Progenitor cell of endocrine pancreas (in vitro differentiated cells): ENCODE measurements around the gene TNNI2. TPM values are rescaled to one million over a fixed set of nuclear protein-coding genes. Genes with fewer than 3 reads are reported as not detected.
A peak's percentile ranks its signal among the peaks of the same experiment; 100 is the strongest.
"Not testable (repeated sequence)": the region's sequence is repeated elsewhere in the genome, so short reads cannot be mapped to it uniquely, and the experiment has no call there.

Experiments
- DNase-seq: peaks from one replicate; pipeline ENCODE4 v3.0.0; 2021; ENCODE audit warnings: low spot score; ENCODE audit not compliant: unreplicated experiment
- H3K27ac Mint-ChIP-seq: 2 replicates; pipeline ENCODE4 v1.8.0; 2021; ENCODE audit warnings: mild to moderate bottlenecking, moderate library complexity, mixed read lengths
- H3K27me3 Mint-ChIP-seq: 2 replicates; pipeline ENCODE4 v1.8.0; 2021; ENCODE audit warnings: mixed read lengths
- H3K36me3 Mint-ChIP-seq: 2 replicates; pipeline ENCODE4 v1.8.0; 2022; ENCODE audit warnings: mixed read lengths; ENCODE audit not compliant: insufficient read depth
- H3K4me1 Mint-ChIP-seq: 2 replicates; pipeline ENCODE4 v1.8.0; 2021; ENCODE audit warnings: low read depth, mixed read lengths
- H3K4me3 Mint-ChIP-seq: 2 replicates; pipeline ENCODE4 v1.8.0; 2021; ENCODE audit warnings: low read depth, mild to moderate bottlenecking, moderate library complexity, mixed read lengths
- H3K9me3 Mint-ChIP-seq: 2 replicates; pipeline ENCODE4 v1.8.0; 2021; ENCODE audit warnings: low read depth, mixed read lengths
- total RNA-seq: library from RNA; stranded (reverse); gene quantifications from 2 replicates; pipeline ENCODE4 v1.2.1, GENCODE V29; 2021
- TF ChIP-seq, protein P1 (sequence below): fragments of 200-600 bp; sonication (generic); IDR thresholded peaks from one replicate; pipeline ENCODE4 v1.5.0; 2021; ENCODE audit warnings: antibody characterized with exemption, mild to moderate bottlenecking; ENCODE audit not compliant: unreplicated experiment

TNNI2 gene
- total RNA-seq, 1 donor from 2014 or later: 0.55 TPM

DNA sequence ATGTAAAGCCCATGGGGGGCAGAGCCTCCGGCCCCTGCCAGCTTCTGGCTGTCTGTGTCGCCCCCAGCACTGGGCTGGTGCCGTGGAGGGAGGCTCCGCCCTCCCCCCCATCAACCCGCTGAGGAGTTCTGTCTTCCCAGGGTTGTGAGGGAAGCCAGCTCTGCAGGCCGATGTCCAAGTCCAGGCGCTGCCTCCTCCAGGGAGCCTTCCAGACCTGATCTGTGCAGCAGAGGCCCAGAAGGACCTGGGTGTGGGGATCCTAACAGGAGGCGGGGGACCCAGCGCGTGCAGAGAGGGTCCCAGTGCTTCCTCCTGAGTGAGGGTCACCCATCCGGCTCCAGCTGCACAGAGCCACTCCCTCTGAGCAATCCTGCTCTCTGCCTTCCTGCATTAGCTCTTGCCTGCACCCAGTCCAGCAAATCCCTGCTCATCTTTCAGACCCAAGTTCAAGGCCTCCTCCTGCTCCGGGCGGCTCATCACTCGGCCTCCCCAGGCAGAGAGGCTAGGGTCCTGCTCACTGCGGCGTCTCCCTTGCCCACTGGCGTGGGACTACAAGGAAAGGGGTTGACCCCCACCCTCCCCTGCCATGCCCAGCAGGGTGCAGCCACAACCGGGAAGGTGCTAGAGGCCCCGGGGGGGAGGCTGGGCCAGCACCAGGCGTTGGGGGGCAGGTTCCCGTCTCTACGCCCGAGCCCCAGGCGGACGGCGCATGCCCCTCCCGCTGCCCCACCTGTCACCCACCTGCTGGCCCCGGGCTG lies 36.5 kb downstream of the TNNI2 start:
- no peak overlapping the region for H3K27ac Mint-ChIP-seq

DNA sequence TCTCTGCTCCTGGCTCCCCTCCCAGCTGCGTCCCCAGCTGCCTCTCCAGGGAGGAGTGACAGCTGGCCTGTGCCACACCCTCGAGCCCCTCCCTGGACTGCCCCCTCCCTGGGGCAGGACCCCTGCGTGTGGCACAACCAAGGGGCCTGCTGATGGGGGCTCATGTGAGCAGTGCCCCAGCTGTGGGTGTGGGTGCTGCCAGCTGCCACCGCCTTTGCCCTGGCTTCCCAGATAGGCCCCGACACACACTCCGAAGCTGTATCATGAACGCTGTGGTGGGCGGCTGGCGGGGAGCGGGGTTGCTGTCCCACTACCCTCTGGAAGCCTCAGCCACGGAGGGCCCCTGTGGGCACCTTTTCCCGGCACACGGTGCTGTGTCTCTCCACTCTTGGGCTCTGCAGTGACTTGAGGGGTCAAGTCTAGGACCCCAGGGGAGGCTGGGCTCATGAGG lies 37.1 kb downstream of the TNNI2 start:
- DNase-seq, H3K27me3 Mint-ChIP-seq, H3K27ac Mint-ChIP-seq, H3K36me3 Mint-ChIP-seq, H3K4me1 Mint-ChIP-seq, H3K4me3 Mint-ChIP-seq, H3K9me3 Mint-ChIP-seq: not testable (repeated sequence)

More for the DNA sequence above, 36.5 kb downstream of the TNNI2 start:
- no peak for DNase-seq
- Mint-ChIP-seq H3K27me3 (peaks cover 10% of the 10 kb centered on the region), H3K9me3 (no peaks in the 10 kb centered on the region), H3K4me1 (no peaks in the 10 kb centered on the region), H3K4me3 (no peak overlapping the region), H3K36me3 (no peaks in the 10 kb centered on the region)
- TF ChIP-seq, protein P1, sequence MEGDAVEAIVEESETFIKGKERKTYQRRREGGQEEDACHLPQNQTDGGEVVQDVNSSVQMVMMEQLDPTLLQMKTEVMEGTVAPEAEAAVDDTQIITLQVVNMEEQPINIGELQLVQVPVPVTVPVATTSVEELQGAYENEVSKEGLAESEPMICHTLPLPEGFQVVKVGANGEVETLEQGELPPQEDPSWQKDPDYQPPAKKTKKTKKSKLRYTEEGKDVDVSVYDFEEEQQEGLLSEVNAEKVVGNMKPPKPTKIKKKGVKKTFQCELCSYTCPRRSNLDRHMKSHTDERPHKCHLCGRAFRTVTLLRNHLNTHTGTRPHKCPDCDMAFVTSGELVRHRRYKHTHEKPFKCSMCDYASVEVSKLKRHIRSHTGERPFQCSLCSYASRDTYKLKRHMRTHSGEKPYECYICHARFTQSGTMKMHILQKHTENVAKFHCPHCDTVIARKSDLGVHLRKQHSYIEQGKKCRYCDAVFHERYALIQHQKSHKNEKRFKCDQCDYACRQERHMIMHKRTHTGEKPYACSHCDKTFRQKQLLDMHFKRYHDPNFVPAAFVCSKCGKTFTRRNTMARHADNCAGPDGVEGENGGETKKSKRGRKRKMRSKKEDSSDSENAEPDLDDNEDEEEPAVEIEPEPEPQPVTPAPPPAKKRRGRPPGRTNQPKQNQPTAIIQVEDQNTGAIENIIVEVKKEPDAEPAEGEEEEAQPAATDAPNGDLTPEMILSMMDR: no peak

GRCh38 chr11:1876361-1877063 lies 37.7 kb downstream of the TNNI2 start:
- Mint-ChIP-seq H3K4me3 (no peak overlapping the region), H3K36me3 (no peaks in the 10 kb centered on the region), H3K4me1 (no peaks in the 10 kb centered on the region), H3K27me3 (peaks cover 3% of the 10 kb centered on the region), H3K9me3 (no peaks in the 10 kb centered on the region), H3K27ac (no peak overlapping the region)
- TF ChIP-seq, protein P1: peak; percentile 57
- DNase-seq: peak; percentile 56

- no peaks in the 10 kb centered on the region for H3K36me3 Mint-ChIP-seq
- H3K4me1 Mint-ChIP-seq: no peaks in the 10 kb centered on the region
- no peaks in the 10 kb centered on the region for H3K9me3 Mint-ChIP-seq
- H3K27me3 Mint-ChIP-seq: peaks cover 3% of the 10 kb centered on the region
- no peak overlapping the region for H3K4me3 Mint-ChIP-seq
- H3K27ac Mint-ChIP-seq: no peak overlapping the region
- no peak for DNase-seq
- TF ChIP-seq, protein P1: no peak
These were observed 38.7 kb downstream of the TNNI2 start for GRCh38 chr11:1877211-1878136.

DNA sequence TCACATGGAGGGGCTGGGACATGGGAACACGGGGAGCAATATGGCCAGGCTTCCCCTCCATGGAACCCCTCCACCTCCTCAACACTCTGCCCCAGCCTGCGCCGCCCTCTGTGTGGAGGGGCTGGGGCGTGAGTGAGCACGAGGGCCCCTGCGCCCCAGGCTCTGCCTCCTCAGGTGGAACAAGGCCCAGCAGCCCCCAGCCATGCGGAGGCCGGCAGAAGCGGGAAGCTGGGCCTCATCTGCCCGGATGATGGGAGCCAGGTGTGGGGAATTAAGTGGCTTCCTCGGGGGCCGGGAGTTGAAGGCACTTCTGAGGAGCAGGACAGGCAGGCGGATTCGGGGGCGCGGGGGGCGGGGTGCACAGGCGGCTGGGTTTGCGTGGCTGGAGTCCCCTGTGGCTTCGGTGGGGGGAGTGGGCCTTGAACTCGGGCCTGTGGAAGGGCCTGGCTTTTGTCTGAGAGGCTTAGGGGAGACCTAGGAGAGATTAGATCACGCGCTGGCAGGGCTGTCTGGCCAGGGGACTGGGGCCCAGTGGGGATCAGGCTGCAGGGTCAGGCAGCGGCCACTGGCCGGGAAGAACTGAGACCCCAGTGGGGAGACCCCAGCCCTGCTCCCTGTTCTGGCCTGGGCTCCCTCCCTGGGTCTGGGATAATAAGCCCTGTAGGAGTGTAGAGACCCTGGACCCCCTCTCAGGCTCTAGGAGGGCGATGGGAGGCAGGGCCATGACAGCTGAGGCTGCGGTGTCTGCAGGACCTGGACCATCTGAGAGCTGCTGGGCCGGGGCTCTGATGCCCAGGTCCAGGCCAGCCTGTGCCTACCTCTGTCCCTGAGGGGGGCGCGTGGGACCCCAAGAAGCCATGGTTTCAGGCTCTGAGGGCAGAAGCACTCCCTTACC lies 39.6 kb downstream of the TNNI2 start:
- Mint-ChIP-seq H3K36me3 (no peaks in the 10 kb centered on the region), H3K4me3 (no peak overlapping the region), H3K9me3 (no peaks in the 10 kb centered on the region), H3K4me1 (peaks cover 2% of the 10 kb centered on the region), H3K27me3 (peaks cover 3% of the 10 kb centered on the region), H3K27ac (no peak overlapping the region)
- no peak for DNase-seq
- TF ChIP-seq, protein P1: no peak
